OCI-LY3 (cell line): ENCODE measurements around the gene TMEM39A.

Source experiments
- EZH2phosphoT487 ChIP-seq: fragments of 200-600 bp; shearing (Covaris generic); IDR thresholded peaks from 2 replicates; pipeline ENCODE4 v1.6.1; 2018; ENCODE audit warnings: antibody characterized with exemption, mixed run types, low read depth
- TF ChIP-seq, protein P1 (sequence below): fragments of 200-600, 300-600 bp; sonication (generic); IDR thresholded peaks from 2 replicates; pipeline ENCODE4 v1.5.1; 2014; ENCODE audit warnings: antibody characterized with exemption, low read length, low read depth

GRCh38 chr3:119417771-119418512 lies 45.5 kb downstream of the TMEM39A start:
- TF ChIP-seq EZH2phosphoT487, result no peak
- TF ChIP-seq, protein P1, sequence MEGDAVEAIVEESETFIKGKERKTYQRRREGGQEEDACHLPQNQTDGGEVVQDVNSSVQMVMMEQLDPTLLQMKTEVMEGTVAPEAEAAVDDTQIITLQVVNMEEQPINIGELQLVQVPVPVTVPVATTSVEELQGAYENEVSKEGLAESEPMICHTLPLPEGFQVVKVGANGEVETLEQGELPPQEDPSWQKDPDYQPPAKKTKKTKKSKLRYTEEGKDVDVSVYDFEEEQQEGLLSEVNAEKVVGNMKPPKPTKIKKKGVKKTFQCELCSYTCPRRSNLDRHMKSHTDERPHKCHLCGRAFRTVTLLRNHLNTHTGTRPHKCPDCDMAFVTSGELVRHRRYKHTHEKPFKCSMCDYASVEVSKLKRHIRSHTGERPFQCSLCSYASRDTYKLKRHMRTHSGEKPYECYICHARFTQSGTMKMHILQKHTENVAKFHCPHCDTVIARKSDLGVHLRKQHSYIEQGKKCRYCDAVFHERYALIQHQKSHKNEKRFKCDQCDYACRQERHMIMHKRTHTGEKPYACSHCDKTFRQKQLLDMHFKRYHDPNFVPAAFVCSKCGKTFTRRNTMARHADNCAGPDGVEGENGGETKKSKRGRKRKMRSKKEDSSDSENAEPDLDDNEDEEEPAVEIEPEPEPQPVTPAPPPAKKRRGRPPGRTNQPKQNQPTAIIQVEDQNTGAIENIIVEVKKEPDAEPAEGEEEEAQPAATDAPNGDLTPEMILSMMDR, result no peak
